HuH-7 (cell line): ENCODE data around the gene KSR1.
A peak's percentile ranks its signal among the peaks of the same experiment; 100 is the strongest.
"Not testable (repeated sequence)": the region's sequence is repeated elsewhere in the genome, so short reads cannot be mapped to it uniquely, and the experiment has no call there.

ENCODE experiments used
- DNase-seq: peaks from one replicate; pipeline ENCODE4 v3.0.0; 2011; ENCODE audit warnings: low spot score

KSR1 gene

GRCh38 chr17:27633312-27634025 is 177.2 kb downstream of the KSR1 start:
- no peak for DNase-seq

DNA sequence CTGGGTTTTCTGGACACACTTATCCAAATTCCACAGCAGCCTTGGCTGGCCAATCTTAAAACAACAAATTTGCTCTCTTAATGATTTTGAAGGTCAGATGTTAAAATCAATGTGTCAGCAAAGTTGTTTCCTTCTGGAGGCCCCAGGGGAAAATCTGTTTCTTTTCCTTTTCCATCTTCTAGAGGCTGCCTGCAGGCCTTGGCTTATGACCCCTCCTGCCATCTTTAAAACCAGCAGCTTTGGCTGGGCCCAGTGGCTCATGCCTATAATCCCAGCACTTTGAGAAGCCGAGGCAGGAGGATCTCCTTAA is 177.7 kb downstream of the KSR1 start:
- no peak for DNase-seq

DNA sequence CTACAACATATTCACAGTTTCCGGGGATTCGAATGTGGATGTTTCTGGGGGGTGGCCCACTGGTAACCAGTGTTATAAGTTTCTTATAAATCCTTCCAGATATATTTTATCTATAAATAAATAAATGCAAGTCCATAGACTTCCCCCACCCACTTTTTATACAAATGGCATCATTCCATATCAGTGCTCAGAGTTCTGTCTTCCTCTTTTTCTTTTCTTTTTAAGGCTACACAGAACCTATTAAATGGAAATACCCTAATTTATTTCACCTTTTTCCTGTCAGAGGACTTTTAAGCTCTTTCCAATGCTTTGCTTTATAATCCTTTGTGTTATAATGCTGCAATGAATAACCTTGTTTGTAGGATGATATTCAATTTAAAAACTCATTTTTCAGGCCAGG is 178.5 kb downstream of the KSR1 start:
- no peak for DNase-seq

DNA sequence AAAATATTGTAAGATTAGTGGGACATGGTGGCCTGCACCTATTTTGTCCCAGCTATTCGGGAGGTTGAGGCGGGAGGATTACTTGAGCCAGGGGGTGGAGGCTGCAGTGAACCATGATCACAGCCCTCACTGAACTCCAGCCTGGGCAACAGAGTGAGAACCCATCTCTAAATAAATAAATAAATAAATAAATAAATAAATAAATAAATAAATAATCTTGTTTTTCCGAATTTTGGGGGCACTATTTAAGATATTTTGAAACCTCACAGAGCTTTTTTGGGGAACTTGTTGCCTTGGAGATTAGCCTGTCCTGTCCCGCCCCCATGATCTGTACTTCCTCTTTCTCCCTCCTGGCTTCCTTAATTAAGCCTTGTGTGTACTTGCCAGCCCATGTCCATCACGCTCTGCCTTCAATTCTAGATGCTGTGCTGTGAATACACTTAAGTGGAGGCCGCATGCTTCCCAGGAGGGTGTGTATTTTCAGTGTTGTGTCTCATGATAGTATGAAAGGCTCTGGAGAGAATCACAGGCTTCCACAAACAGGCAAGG is 179.1 kb downstream of the KSR1 start:
- no peak for DNase-seq

GRCh38 chr17:27636005-27636520 is 179.8 kb downstream of the KSR1 start:
- not testable (repeated sequence) for DNase-seq

- not testable (repeated sequence) for DNase-seq
Observed at GRCh38 chr17:27637818-27638217, 181.6 kb downstream of the KSR1 start.

- DNase-seq: not testable (repeated sequence)
Observed at GRCh38 chr17:27638415-27638914, 182.2 kb downstream of the KSR1 start.

GRCh38 chr17:27640790-27641189 is 184.5 kb downstream of the KSR1 start:
- no peak for DNase-seq

DNA sequence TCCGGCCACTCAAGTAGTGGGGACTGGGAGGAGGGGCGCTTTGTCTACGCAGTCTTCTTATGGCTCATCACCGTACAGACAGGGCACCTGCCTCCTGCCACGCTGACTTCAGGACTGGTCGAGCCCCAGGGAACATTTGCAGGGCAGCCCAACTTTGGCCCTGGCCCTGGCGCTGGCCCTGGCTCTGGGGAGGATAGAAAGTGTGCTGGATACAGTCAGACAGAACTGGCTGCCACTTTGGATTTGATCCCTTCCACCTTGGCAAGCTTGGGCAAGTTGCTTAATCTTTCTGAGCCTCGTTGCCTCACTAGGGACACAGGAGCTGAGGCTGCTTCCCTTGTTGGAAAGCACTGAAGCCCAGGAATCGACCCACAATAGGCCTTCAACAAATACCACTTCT is 188.3 kb downstream of the KSR1 start:
- no peak for DNase-seq

DNA sequence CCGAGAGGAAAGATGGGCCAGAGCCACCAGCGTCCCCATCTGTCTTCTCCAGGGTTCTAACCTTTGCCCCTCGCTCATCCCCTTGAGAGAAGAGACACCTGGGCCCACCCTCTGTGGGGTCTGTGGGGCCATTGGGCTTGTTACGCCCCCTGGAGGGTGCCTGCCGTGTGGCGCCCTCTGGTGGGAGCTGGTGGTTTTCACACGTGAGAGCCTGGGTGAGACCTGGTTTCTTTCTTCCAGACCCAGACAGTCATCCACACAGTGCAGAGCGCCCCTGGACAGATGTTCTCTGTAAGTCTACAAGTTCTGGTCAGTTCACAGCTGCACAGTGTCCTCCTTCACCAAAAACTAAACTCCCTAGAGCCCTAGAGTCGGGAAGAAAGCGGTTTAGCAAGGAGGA is 189.4 kb downstream of the KSR1 start:
- DNase-seq: not testable (repeated sequence)

DNA sequence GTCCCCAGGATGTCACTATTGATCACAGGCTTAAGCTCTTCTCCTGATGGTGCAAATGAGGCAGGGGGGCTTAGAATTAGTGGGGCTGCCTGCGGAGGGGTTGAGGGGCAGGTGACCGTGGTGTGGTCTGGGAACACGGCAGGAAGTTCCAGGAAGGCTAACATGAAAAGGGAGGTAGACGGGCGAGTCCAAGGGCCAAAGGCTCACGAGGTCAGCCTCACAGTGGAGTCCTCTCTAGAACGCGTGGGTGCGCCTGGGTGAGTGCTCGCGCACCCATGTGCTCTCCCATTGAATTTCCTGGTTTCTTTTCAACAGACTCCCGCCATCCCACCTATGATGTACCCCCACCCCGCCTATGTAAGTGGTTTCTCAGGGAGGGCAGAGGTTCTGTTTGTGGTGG is 190.0 kb downstream of the KSR1 start:
- DNase-seq: no peak

DNA sequence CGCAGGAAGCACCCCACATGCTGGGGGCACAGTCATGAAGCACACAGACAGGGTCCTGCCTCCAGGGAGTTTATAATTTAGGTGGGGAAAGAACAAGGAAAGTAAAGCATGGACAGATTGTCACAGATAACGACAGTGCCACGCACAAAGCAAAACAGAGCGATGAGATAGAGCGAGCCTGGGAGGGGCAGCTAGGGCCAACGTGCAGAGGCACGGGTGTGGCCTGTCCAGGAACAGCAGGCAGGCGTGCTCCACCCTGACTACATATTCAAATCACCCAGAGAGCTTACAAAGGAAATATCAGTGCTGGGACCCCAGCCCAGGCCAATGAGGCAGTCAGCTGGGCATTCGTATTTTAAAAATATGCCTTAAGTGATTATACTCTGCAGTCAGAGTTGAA is 191.5 kb downstream of the KSR1 start:
- DNase-seq: no peak

GRCh38 chr17:27649111-27649571 is 192.9 kb downstream of the KSR1 start:
- not testable (repeated sequence) for DNase-seq

DNA sequence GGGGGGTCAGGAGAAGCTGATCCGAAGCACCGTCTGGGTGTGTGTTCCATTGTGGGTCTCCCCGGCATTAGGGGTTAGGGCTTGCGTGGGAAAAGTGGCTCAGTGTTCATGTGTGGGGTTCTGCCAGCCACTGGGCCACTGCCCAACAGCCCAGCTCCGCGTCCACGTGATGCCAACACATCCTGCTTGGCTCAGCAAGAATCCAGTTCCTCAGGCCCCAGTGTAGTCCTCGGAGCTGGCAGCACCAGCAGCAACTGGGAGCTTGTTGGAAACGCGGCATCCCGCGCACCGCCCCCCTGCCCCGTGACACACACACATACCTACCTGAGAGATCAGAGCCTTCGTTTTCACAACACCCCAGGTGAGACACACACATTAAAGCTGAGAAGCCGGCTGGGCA is 193.7 kb downstream of the KSR1 start:
- no peak for DNase-seq

- no peak for DNase-seq
Observed at GRCh38 chr17:27650836-27651235, 194.6 kb downstream of the KSR1 start.

DNA sequence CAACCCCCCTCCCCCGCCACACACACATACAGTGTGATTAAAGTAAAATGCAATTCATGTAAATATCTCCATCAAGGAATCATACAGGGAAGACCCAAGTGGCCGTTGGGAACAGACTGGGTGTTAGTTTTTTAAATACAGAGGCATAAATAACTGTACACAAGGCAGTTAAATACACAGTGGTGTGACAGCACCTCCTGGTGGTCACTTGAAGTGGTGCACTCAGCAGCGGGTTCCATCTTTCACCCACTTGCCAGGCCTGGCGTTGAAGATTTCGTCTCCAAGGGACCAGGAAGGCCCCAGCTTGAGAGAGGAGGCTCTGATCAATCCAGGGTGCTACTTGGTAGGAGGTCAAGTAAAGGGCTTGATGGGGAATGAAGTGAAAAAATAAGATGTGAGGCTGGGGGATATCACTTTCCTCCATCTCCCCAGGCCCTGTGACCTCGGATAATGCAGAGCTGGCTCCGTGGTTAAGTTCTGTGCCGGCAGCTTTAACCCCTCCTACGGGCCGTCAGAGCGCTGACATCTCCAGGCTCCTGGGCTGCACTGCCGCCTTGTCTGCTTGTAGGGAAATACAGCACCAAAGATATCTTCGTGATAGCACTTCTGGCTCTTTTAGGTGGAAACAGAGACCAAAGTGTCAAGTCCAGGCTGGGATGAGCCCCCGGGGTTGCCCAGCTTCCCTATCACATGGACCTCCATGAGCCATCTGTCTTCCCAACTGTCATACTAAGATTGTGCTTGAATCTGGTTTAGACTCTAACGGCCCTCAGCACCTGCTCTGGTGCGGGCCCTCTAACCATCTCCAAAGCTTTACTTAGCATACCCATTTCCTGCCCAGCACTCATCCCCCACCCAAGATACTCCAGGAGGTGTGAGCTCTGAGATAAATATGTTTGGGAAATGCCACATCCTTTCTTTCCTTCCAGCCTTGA is 195.4 kb downstream of the KSR1 start:
- no peak for DNase-seq

GRCh38 chr17:27653449-27653971 is 197.3 kb downstream of the KSR1 start:
- DNase-seq: not testable (repeated sequence)

- no peak for DNase-seq
Observed at GRCh38 chr17:27654136-27654535, 197.9 kb downstream of the KSR1 start.

DNA sequence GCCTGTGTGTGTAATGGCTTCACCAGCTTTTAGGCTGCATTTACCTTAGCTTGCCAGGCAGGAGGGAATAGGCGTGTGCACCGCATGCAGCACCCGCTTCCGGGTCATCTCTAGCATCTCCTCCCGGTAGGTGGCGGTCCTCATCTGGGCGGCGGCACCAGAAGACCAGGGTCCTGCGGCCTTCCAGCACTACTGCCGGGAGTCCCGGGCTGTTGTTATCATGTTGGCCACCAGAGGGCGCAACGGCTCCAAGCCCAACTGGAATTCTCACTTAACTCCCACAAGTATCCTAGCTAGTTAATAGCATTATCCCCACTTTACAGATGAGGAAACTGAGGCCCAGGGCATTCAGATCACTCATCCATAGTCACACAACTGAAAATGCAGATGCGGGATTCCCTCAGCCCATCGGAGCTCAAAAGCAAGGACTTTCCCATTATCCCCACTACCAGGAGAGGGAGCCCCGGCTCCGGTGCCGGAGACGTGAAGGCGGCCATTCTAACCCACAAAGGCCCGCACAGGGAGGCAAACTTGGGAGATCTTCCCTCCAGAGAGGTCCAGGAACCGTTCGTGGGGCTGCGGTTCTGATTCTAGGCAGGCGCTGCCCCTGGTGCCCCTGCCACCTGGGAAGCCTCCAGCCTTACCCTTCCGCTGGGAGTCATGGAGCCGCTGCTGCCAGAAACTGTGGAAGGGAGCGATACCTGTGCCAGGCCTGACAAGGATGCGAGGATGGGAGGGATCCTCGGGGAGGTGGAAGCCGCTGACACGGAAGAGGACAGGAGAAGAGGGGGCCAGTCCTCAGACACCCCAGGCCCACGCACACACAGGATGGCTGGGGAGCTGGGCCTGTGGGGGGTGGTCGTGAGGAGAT is 198.6 kb downstream of the KSR1 start:
- DNase-seq: peak; percentile 91

DNA sequence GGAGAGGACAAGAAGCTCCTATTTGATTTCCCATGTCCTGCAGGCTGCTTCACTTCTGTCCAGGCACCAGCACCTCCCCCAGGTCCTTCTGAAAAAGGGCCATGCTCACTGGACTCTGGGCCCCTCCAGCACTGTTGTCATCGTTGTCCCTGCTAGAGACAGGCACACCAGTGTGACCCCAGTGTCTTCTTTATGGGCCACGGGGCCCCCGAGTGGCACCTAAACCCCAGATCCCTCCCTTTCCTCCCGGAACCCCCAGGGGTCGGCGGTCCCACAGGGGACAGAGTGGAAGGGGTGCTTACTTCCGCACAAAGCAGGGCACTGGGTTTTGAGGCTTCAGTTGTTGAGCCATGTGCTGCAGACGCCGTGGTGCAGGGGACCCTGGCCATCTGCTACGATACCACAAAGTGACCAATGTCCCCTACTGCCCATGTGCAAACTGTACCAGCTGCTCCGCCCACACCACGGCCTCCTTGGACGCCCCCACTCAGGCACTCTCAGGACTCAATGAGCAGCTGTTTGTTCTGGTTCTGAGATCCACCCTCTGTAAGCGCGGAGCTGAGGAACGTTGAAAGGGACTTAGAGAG is 199.4 kb downstream of the KSR1 start:
- DNase-seq: not testable (repeated sequence)

DNA sequence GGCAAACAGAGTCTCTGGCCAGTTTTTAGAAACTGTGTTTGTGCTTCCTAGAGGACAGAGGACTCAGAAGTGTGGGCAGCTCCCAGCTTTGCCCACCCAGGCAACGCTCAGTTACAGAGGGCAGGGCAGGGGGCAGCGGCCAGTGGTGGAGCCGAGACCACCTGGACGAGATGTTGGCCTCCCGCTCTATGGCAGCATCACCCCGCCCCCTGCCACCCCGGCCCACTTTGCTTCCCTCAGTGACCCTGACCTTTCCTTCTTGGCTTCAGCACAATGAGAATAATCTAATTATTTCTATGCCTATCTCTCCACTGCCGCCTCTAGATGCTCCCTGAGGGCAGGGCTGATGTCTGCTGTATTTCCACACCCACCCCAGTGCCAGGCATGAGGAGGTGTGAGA is 200.4 kb downstream of the KSR1 start:
- DNase-seq: not testable (repeated sequence)
